Breast epithelium (tissue), 4 donors: ENCODE data around the gene AK1. TPM values are rescaled to one million over a fixed set of nuclear protein-coding genes. Genes with fewer than 3 reads are reported as not detected.
A peak's percentile ranks its signal among the peaks of the same experiment; 100 is the strongest.

ENCODE experiments used
- DNase-seq, 2 donors: peaks; one replicate each; pipeline ENCODE4 v3.0.0-alpha.2; 2019; ENCODE audit warnings: low spot score in 2 of 2
- H3K27ac ChIP-seq, 2 donors: fragments of 200-600 bp; sonication (generic) in 1 of 2; one replicate each; pipeline ENCODE4 v1.5.1; 2016 to 2019; ENCODE audit warnings: mild to moderate bottlenecking in 1 of 2
- H3K27me3 ChIP-seq, 2 donors: fragments of 200-600 bp; sonication (generic) in 1 of 2; one replicate each; pipeline versions ENCODE4 v1.5.1 to v1.6.0; 2017 to 2019; ENCODE audit warnings: control low read depth in 1 of 2, mild to moderate bottlenecking in 1 of 2
- H3K36me3 ChIP-seq: fragments of 200-600 bp; one replicate; pipeline ENCODE4 v1.5.1; 2019
- H3K4me1 ChIP-seq, 2 donors: fragments of 200-600 bp; sonication (generic); one replicate each; pipeline ENCODE4 v1.5.1; 2016 to 2019; ENCODE audit warnings: control low read depth in 1 of 2
- H3K4me3 ChIP-seq, 3 donors: fragments of 200-600 bp; sonication (generic); 1 replicate in 2 of 3; 2 replicates in 1 of 3; pipeline ENCODE4 v1.5.1; 2016 to 2019; ENCODE audit warnings: mild to moderate bottlenecking in 3 of 3, moderate library complexity in 2 of 3
- H3K9me3 ChIP-seq, 2 donors: fragments of 200-600 bp; sonication (generic) in 1 of 2; one replicate each; pipeline ENCODE4 v1.5.1; 2016 to 2019; ENCODE audit warnings: control low read depth in 1 of 2
- CTCF ChIP-seq, 3 donors: fragments of 450-650 bp; IDR thresholded peaks; one replicate each; pipeline ENCODE4 v1.5.1; 2016 to 2017; ENCODE audit warnings: antibody characterized with exemption in 3 of 3, mild to moderate bottlenecking in 3 of 3, moderate library complexity in 3 of 3
- POLR2A ChIP-seq: fragments of 450-650 bp; IDR thresholded peaks from one replicate; pipeline ENCODE4 v1.6.1; 2016; ENCODE audit warnings: antibody characterized with exemption, mild to moderate bottlenecking, moderate library complexity
- POLR2AphosphoS5 ChIP-seq, 3 donors: sonication (generic); formaldehyde crosslinking; IDR thresholded peaks; one replicate each; pipeline ENCODE4 v1.6.1; 2017; ENCODE audit warnings: antibody characterized with exemption in 3 of 3
- intact Hi-C: fragments of 100-400 bp; cut with DNase I; formaldehyde crosslinking; loops from one replicate; pipeline ENCODE4 v1.15.1; 2023; ENCODE audit warnings: low total_unique reads
- total RNA-seq, 3 donors: library from RNA; depleted of rRNA; stranded (reverse); fragments of >200 nt; gene quantifications; one replicate each; pipeline ENCODE4 v1.1.0, GENCODE V29; 2016

Gene AK1
- 10 to 100 TPM; 23.5 to 30.2 (median 23.6) TPM for total RNA-seq

- peak; percentile 64 to 82 for DNase-seq
- Histone ChIP-seq H3K4me1 (peaks cover 9 to 24% of the 10 kb centered on the region in 2 donors), H3K27ac (peak within 1 kb of the TSS; percentile 71 to 87), H3K36me3 (no peaks in the 10 kb centered on the region), H3K27me3 (no peaks in the 10 kb centered on the region), H3K9me3 (no peaks in the 10 kb centered on the region), H3K4me3 (peak within 1 kb of the TSS; percentile 54 to 93 (median 70))
- intact Hi-C loops, result loop anchor here (10.0 kb wide), 1 partner anchor 93 kb away; the partner anchor contains the start of gene CDK9
- TF ChIP-seq POLR2A, result no peak
- TF ChIP-seq CTCF (IDR thresholded peaks at IDR 0.05), result no peak
- TF ChIP-seq POLR2AphosphoS5 (IDR thresholded peaks at IDR 0.05), result peak in 1 of 3 donors; percentile 13
Measured at GRCh38 chr9:127877566-127877998, at the start of gene AK1. AK1 (minus strand) TSS chr9:127877675; CDS start chr9:127874617, 3,058 bp downstream.

GRCh38 chr9:127926906-127927200, 49.4 kb upstream of the AK1 start:
- TF ChIP-seq CTCF (IDR thresholded peaks at IDR 0.05) (no peak), POLR2AphosphoS5 (IDR thresholded peaks at IDR 0.05) (no peak), POLR2A (no peak)
- H3K4me3 ChIP-seq, result peak overlapping the region in 2 of 3 donors; percentile 61 to 69
- no peak for DNase-seq

GRCh38 chr9:127925959-127926905, 48.8 kb upstream of the AK1 start:
- H3K27me3 ChIP-seq, result no peaks in the 10 kb centered on the region
- no peaks in the 10 kb centered on the region for H3K36me3 ChIP-seq
- no peak for DNase-seq
- peaks cover 9 to 11% of the 10 kb centered on the region in 2 donors for H3K4me1 ChIP-seq
- no peaks in the 10 kb centered on the region for H3K9me3 ChIP-seq
- intact Hi-C loops, result loop anchor here (5.0 kb wide), 1 partner anchor 334 kb away; no protein-coding TSS in a partner anchor
- H3K4me3 ChIP-seq, result peak overlapping the region in 2 of 3 donors; percentile 61 to 69
- peak overlapping the region; percentile 44 to 48 for H3K27ac ChIP-seq
- no peak for TF ChIP-seq POLR2A
- TF ChIP-seq CTCF (IDR thresholded peaks at IDR 0.05), result no peak
- TF ChIP-seq POLR2AphosphoS5 (IDR thresholded peaks at IDR 0.05), result no peak

More at GRCh38 chr9:127926906-127927200, 49.4 kb upstream of the AK1 start:
- Histone ChIP-seq H3K4me1 (peaks cover 5 to 9% of the 10 kb centered on the region in 2 donors), H3K36me3 (no peaks in the 10 kb centered on the region), H3K9me3 (no peaks in the 10 kb centered on the region), H3K27ac (peak overlapping the region; percentile 44 to 48), H3K27me3 (no peaks in the 10 kb centered on the region)
- intact Hi-C loops, result loop anchor here (5.0 kb wide), 1 partner anchor 335 kb away; no protein-coding TSS in a partner anchor

- no peak for TF ChIP-seq CTCF (IDR thresholded peaks at IDR 0.05)
- no peak for TF ChIP-seq POLR2A
- no peak for TF ChIP-seq POLR2AphosphoS5 (IDR thresholded peaks at IDR 0.05)
- intact Hi-C loops, result loop anchor here (5.0 kb wide), 2 partner anchors 58 to 333 kb away; no protein-coding TSS in a partner anchor
- no peak overlapping the region for H3K27ac ChIP-seq
- no peak overlapping the region for H3K4me3 ChIP-seq
- H3K36me3 ChIP-seq, result no peaks in the 10 kb centered on the region
- H3K4me1 ChIP-seq, result peaks cover 0 to 6% of the 10 kb centered on the region in 2 donors
- H3K27me3 ChIP-seq, result no peaks in the 10 kb centered on the region
- no peaks in the 10 kb centered on the region for H3K9me3 ChIP-seq
- no peak for DNase-seq
Measured at GRCh38 chr9:127924736-127925444, 47.4 kb upstream of the AK1 start.
